HepG2 (cell line): ENCODE results near the gene THADA. TPM values are rescaled to one million over a fixed set of nuclear protein-coding genes. Genes with fewer than 3 reads are reported as not detected.

Source experiments
- CC2D1A ChIP-seq: sonication (generic); formaldehyde crosslinking; IDR thresholded peaks from 2 replicates; pipeline ENCODE4 v1.8.1; 2023; ENCODE audit warnings: mild to moderate bottlenecking, missing genetic modification reagents
- CSRNP1 ChIP-seq: sonication (generic); formaldehyde crosslinking; IDR thresholded peaks from 2 replicates; pipeline ENCODE4 v1.8.1; 2023; ENCODE audit warnings: mild to moderate bottlenecking, missing genetic modification reagents
- JUN ChIP-seq: sonication (generic); formaldehyde crosslinking; IDR thresholded peaks from 2 replicates; pipeline ENCODE4 v1.4.0; 2020; ENCODE audit warnings: mild to moderate bottlenecking, missing genetic modification reagents
- MYNN ChIP-seq: sonication (generic); formaldehyde crosslinking; IDR thresholded peaks from 2 replicates; pipeline ENCODE4 v1.4.0; 2020; ENCODE audit warnings: mild to moderate bottlenecking, low read depth, missing genetic modification reagents
- NFIC ChIP-seq: IDR thresholded peaks from 2 replicates; pipeline ENCODE4 v1.6.1; 2012; ENCODE audit warnings: mild to moderate bottlenecking, low read length, inconsistent platforms
- NR2C2 ChIP-seq: sonication (generic); formaldehyde crosslinking; IDR thresholded peaks from 2 replicates; pipeline ENCODE4 v1.4.0; 2020; ENCODE audit warnings: missing genetic modification reagents, mild to moderate bottlenecking, moderate library complexity, borderline replicate concordance
- PHF5A ChIP-seq: IDR thresholded peaks from one replicate; pipeline ENCODE4 v1.6.1; 2018; ENCODE audit warnings: low read depth, missing genetic modification reagents; ENCODE audit not compliant: unreplicated experiment
- POLR2AphosphoS5 ChIP-seq: IDR thresholded peaks from 2 replicates; pipeline ENCODE4 v1.6.1; 2012; ENCODE audit warnings: low read depth, low read length
- SETDB1 ChIP-seq: sonication (generic); formaldehyde crosslinking; IDR thresholded peaks from 2 replicates; pipeline ENCODE4 v1.5.1; 2020; ENCODE audit warnings: missing genetic modification reagents, mild to moderate bottlenecking, borderline replicate concordance
- SNAI1 ChIP-seq: sonication (generic); formaldehyde crosslinking; IDR thresholded peaks from 2 replicates; pipeline ENCODE4 v1.5.0; 2020; ENCODE audit warnings: mild to moderate bottlenecking, missing genetic modification reagents, borderline replicate concordance
- SOX6 ChIP-seq, 2 experiments: fragments of 450-650 bp in 1 of 2; sonication (generic) in 1 of 2; formaldehyde crosslinking in 1 of 2; IDR thresholded peaks; 2 replicates each; pipeline versions ENCODE4 v1.4.0 to v1.6.1; 2017 to 2020; ENCODE audit warnings: antibody characterized with exemption in 1 of 2, mild to moderate bottlenecking in 1 of 2, missing genetic modification reagents in 1 of 2
- STAG1 ChIP-seq: sonication (generic); formaldehyde crosslinking; IDR thresholded peaks from 2 replicates; pipeline ENCODE4 v1.4.0; 2020; ENCODE audit warnings: missing genetic modification reagents
- TSC22D2 ChIP-seq: sonication (generic); formaldehyde crosslinking; IDR thresholded peaks from 2 replicates; pipeline ENCODE4 v1.5.1; 2020; ENCODE audit warnings: missing genetic modification reagents, mild to moderate bottlenecking, borderline replicate concordance
- ZBTB7A ChIP-seq: sonication (generic); formaldehyde crosslinking; IDR thresholded peaks from 2 replicates; pipeline ENCODE4 v1.8.0; 2022; ENCODE audit warnings: mild to moderate bottlenecking, missing genetic modification reagents
- ZBTB8A ChIP-seq: sonication (generic); formaldehyde crosslinking; IDR thresholded peaks from 2 replicates; pipeline ENCODE4 v1.4.0; 2020; ENCODE audit warnings: mild to moderate bottlenecking, low read depth, missing genetic modification reagents, borderline replicate concordance
- ZC3H4 ChIP-seq: sonication (generic); formaldehyde crosslinking; IDR thresholded peaks from 2 replicates; pipeline ENCODE4 v1.4.0; 2020; ENCODE audit warnings: missing genetic modification reagents, borderline replicate concordance
- ZNF10 ChIP-seq: sonication (generic); formaldehyde crosslinking; IDR thresholded peaks from 2 replicates; pipeline ENCODE4 v1.4.0; 2020; ENCODE audit warnings: mild to moderate bottlenecking, low read depth, missing genetic modification reagents, borderline replicate concordance
- ZNF12 ChIP-seq: sonication (generic); formaldehyde crosslinking; IDR thresholded peaks from 2 replicates; pipeline ENCODE4 v1.5.0; 2020; ENCODE audit warnings: missing genetic modification reagents
- ZNF124 ChIP-seq: sonication (generic); formaldehyde crosslinking; IDR thresholded peaks from 2 replicates; pipeline ENCODE4 v1.4.0; 2020; ENCODE audit warnings: missing genetic modification reagents
- ZNF33B ChIP-seq: sonication (generic); formaldehyde crosslinking; IDR thresholded peaks from 2 replicates; pipeline ENCODE4 v1.5.1; 2020; ENCODE audit warnings: mild to moderate bottlenecking, missing genetic modification reagents
- ZNF766 ChIP-seq: sonication (generic); formaldehyde crosslinking; IDR thresholded peaks from 2 replicates; pipeline ENCODE4 v1.5.0; 2020; ENCODE audit warnings: missing genetic modification reagents, borderline replicate concordance
- ZNF780A ChIP-seq: sonication (generic); formaldehyde crosslinking; IDR thresholded peaks from 2 replicates; pipeline ENCODE4 v1.8.0; 2022; ENCODE audit warnings: mild to moderate bottlenecking, missing genetic modification reagents, moderate library complexity
- polyA plus RNA-seq, 8 experiments: library from polyadenylated mRNA; depleted of rRNA in 3 of 8; stranded (reverse) in 7 of 8; unstranded in 1 of 8; fragments of >200 nt; fragmentation: Illumina TruSeq in 4 of 8; extraction: Trizol in 4 of 8; gene quantifications; 2 replicates each; pipeline versions ENCODE4 v1.2.1 to v1.2.3, GENCODE V29; 2011 to 2016; ENCODE audit warnings: low read depth in 4 of 8, missing spikeins in 1 of 8, mixed read lengths in 1 of 8; ENCODE audit not compliant: insufficient read depth in 1 of 8
- total RNA-seq, 5 experiments: library from RNA; depleted of rRNA; stranded (reverse); fragments of >200 nt; fragmentation: Illumina TruSeq; extraction: Trizol; gene quantifications; 2 replicates each; pipeline ENCODE4 v1.2.3, GENCODE V29; 2016; ENCODE audit warnings: low read depth in 1 of 5

THADA gene
- total and polyA plus RNA-seq, 2 of the 13 experiments (the other 11 are each of a cell fraction or from before 2014, with no cell fraction given): 12.7 to 21.7 TPM

- TF ChIP-seq JUN (CRISPR knock-in tag): no peak
- no peak for TF ChIP-seq PHF5A
- peak; percentile 37; the same call in 1 of the 2 replicates for TF ChIP-seq ZNF780A (CRISPR knock-in tag)
- TF ChIP-seq MYNN (CRISPR knock-in tag): 0 out of 2 replicates have a peak, but pooled peaks have one; percentile 11
- TF ChIP-seq ZNF12 (CRISPR knock-in tag): peak; percentile 11; the same call in 1 of the 2 replicates
- peak; percentile 96 for TF ChIP-seq ZC3H4 (CRISPR knock-in tag)
- peak; percentile 44 for TF ChIP-seq POLR2AphosphoS5
- no peak for TF ChIP-seq CC2D1A (CRISPR knock-in tag)
- TF ChIP-seq SNAI1 (CRISPR knock-in tag): peak; percentile 94; the same call in 1 of the 2 replicates
- no peak for TF ChIP-seq SETDB1 (CRISPR knock-in tag)
- no peak for TF ChIP-seq ZNF10 (CRISPR knock-in tag)
- TF ChIP-seq NR2C2 (CRISPR knock-in tag): peak; percentile 34; the same call in 1 of the 2 replicates
- TF ChIP-seq ZNF766: 0 out of 2 replicates have a peak, but pooled peaks have one; percentile 86
- TF ChIP-seq NFIC: no peak
- no peak for TF ChIP-seq ZNF33B (CRISPR knock-in tag)
- TF ChIP-seq ZBTB8A (CRISPR knock-in tag): no peak
- peak; percentile 51; the same call in 1 of the 2 replicates for TF ChIP-seq TSC22D2 (CRISPR knock-in tag)
- TF ChIP-seq STAG1 (CRISPR knock-in tag): peak; percentile 69
- no peak for TF ChIP-seq ZNF124 (CRISPR knock-in tag)
- TF ChIP-seq SOX6 (IDR thresholded peaks at IDR 0.05): no peak
- TF ChIP-seq SOX6 (CRISPR knock-in tag; IDR thresholded peaks at IDR 0.05): peak; percentile 80
- TF ChIP-seq CSRNP1 (CRISPR knock-in tag): peak; percentile 74; the same call in 1 of the 2 replicates
- peak; percentile 65 for TF ChIP-seq ZBTB7A (CRISPR knock-in tag)
Measured at GRCh38 chr2:43226955-43227829, 368.6 kb downstream of the THADA start (continued).
